Liver (tissue), 9 donors: ENCODE results near the gene TENT4B. TPM values are rescaled to one million over a fixed set of nuclear protein-coding genes. Genes with fewer than 3 reads are reported as not detected.

ENCODE experiments used
- DNase-seq: peaks from one replicate; pipeline ENCODE4 v3.0.0-alpha.2; 2017; ENCODE audit warnings: low spot score
- H3K27ac ChIP-seq, 2 donors: one replicate each; pipeline ENCODE4 v1.7.0; 2013; ENCODE audit warnings: inconsistent platforms in 2 of 2, low read length in 2 of 2, control low read depth in 1 of 2, low read depth in 1 of 2, mild to moderate bottlenecking in 1 of 2
- H3K27me3 ChIP-seq, 4 donors: one replicate each; pipeline versions ENCODE4 v1.6.1 to v1.7.0; 2013; ENCODE audit warnings: low read length in 3 of 4, inconsistent platforms in 1 of 4, mild to moderate bottlenecking in 1 of 4, moderate library complexity in 1 of 4; ENCODE audit not compliant: control insufficient read depth in 4 of 4, insufficient read depth in 4 of 4
- H3K36me3 ChIP-seq, 4 donors: one replicate each; pipeline versions ENCODE4 v1.6.1 to v1.7.0; 2013; ENCODE audit warnings: low read length in 3 of 4, mild to moderate bottlenecking in 3 of 4, low read depth in 1 of 4, moderate library complexity in 1 of 4; ENCODE audit not compliant: control insufficient read depth in 4 of 4, insufficient read depth in 3 of 4
- H3K4me1 ChIP-seq, 4 donors: one replicate each; pipeline versions ENCODE4 v1.6.1 to v1.7.0; 2013; ENCODE audit warnings: low read length in 3 of 4, mild to moderate bottlenecking in 3 of 4, moderate library complexity in 1 of 4; ENCODE audit not compliant: control insufficient read depth in 4 of 4, insufficient read depth in 4 of 4
- H3K4me3 ChIP-seq, 3 donors: one replicate each; pipeline versions ENCODE4 v1.6.1 to v1.7.0; 2013; ENCODE audit warnings: low read length in 3 of 3, control low read depth in 1 of 3, low read depth in 1 of 3, mild to moderate bottlenecking in 1 of 3
- H3K9ac ChIP-seq, 2 donors: one replicate each; pipeline ENCODE4 v1.7.0; 2013; ENCODE audit warnings: low read length in 2 of 2, mild to moderate bottlenecking in 2 of 2, moderate library complexity in 2 of 2, control low read depth in 1 of 2, low read depth in 1 of 2
- H3K9me3 ChIP-seq, 4 donors: one replicate each; pipeline versions ENCODE4 v1.6.1 to v1.7.0; 2013; ENCODE audit warnings: low read length in 3 of 4; ENCODE audit not compliant: control insufficient read depth in 4 of 4
- ATF3 ChIP-seq: IDR thresholded peaks from 2 replicates; pipeline ENCODE4 v1.6.1; 2016; ENCODE audit warnings: antibody characterized with exemption
- CTCF ChIP-seq: fragments of 150-350 bp; IDR thresholded peaks from 2 replicates; pipeline ENCODE4 v1.5.1; 2017; ENCODE audit warnings: improper control_type of control experiment, low read depth, low read length; ENCODE audit not compliant: missing input control
- EGR1 ChIP-seq, 2 donors: IDR thresholded peaks; 2 replicates each; pipeline ENCODE4 v1.6.1; 2016 to 2018; ENCODE audit warnings: antibody characterized with exemption in 2 of 2, low read depth in 2 of 2
- FOXA1 ChIP-seq: IDR thresholded peaks from 2 replicates; pipeline ENCODE4 v1.6.1; 2016; ENCODE audit warnings: antibody characterized with exemption
- GABPA ChIP-seq, 2 donors: IDR thresholded peaks in 1 of 2; conservative IDR thresholded peaks in 1 of 2; 2 replicates each; pipeline ENCODE4 v1.6.1; 2016; ENCODE audit warnings: antibody characterized with exemption in 2 of 2, mild to moderate bottlenecking in 1 of 2, moderate library complexity in 1 of 2
- HNF4A ChIP-seq, 2 donors: conservative IDR thresholded peaks; 2 replicates each; pipeline ENCODE4 v1.6.1; 2016; ENCODE audit warnings: antibody characterized with exemption in 2 of 2, mild to moderate bottlenecking in 2 of 2
- HNF4G ChIP-seq: IDR thresholded peaks from 2 replicates; pipeline ENCODE4 v1.6.1; 2016; ENCODE audit warnings: antibody characterized with exemption
- JUND ChIP-seq, 2 donors: IDR thresholded peaks; 2 replicates each; pipeline ENCODE4 v1.6.1; 2016; ENCODE audit warnings: antibody characterized with exemption in 2 of 2
- MAX ChIP-seq: IDR thresholded peaks from 2 replicates; pipeline ENCODE4 v1.6.1; 2016; ENCODE audit warnings: antibody characterized with exemption
- NR2F2 ChIP-seq: IDR thresholded peaks from 2 replicates; pipeline ENCODE4 v1.6.1; 2016; ENCODE audit warnings: antibody characterized with exemption
- RAD21 ChIP-seq, 2 donors: IDR thresholded peaks; 2 replicates each; pipeline ENCODE4 v1.6.1; 2016; ENCODE audit warnings: antibody characterized with exemption in 2 of 2, mild to moderate bottlenecking in 2 of 2
- REST ChIP-seq: IDR thresholded peaks from 2 replicates; pipeline ENCODE4 v1.6.1; 2016; ENCODE audit warnings: antibody characterized with exemption, mild to moderate bottlenecking
- RXRA ChIP-seq, 2 donors: IDR thresholded peaks; 2 replicates each; pipeline ENCODE4 v1.6.1; 2017 to 2018; ENCODE audit warnings: antibody characterized with exemption in 2 of 2, mild to moderate bottlenecking in 1 of 2
- SP1 ChIP-seq: IDR thresholded peaks from 2 replicates; pipeline ENCODE4 v1.6.1; 2018; ENCODE audit warnings: antibody characterized with exemption, mild to moderate bottlenecking
- TAF1 ChIP-seq: conservative IDR thresholded peaks from 2 replicates; pipeline ENCODE4 v1.6.1; 2016; ENCODE audit warnings: antibody characterized with exemption, mild to moderate bottlenecking
- YY1 ChIP-seq: IDR thresholded peaks from 2 replicates; pipeline ENCODE4 v1.6.1; 2016; ENCODE audit warnings: antibody characterized with exemption, mild to moderate bottlenecking
- WGBS: extraction: QIAGEN DNeasy Blood & Tissue Kit; methylation state at CpG from one replicate; pipeline ENCODE4 v1.1.7; 2013; 5-methylcytosine and 5-hydroxymethylcytosine counted together
- polyA plus RNA-seq, 2 donors: library from polyadenylated mRNA; stranded (reverse) in 1 of 2; unstranded in 1 of 2; fragments of 200-250 nt in 1 of 2; fragments of >200 nt in 1 of 2; fragmentation: Nextera tagmentation in 1 of 2; extraction: Ambion mirVana in 1 of 2; gene quantifications; one replicate each; pipeline versions ENCODE4 v1.2.1 to v1.2.3, GENCODE V29; 2013 to 2015
- total RNA-seq, 2 donors: library from RNA; depleted of rRNA; stranded (reverse); fragments of >200 nt; gene quantifications; one replicate each; pipeline ENCODE4 v1.2.3, GENCODE V29; 2014
- donor health status: healthy.
- donor health status: healthy.
- donor health status: healthy.
- donor health status: healthy.
- donor health status: healthy.

Gene TENT4B
- total and polyA plus RNA-seq, 4 donors, result 4.2 to 10.8 (median 7.9) TPM

GRCh38 chr16:50133214-50133613, 19.9 kb upstream of the TENT4B start:
- H3K4me1 ChIP-seq, result no peaks in the 10 kb centered on the region
- WGBS, result 34% methylated on average over 2 of the region's 2 CpGs
- H3K27ac ChIP-seq, result no peak overlapping the region
- no peak overlapping the region for H3K9ac ChIP-seq
- no peak for DNase-seq
- no peak overlapping the region for H3K4me3 ChIP-seq
- TF ChIP-seq NR2F2 (no peak), GABPA (IDR thresholded peaks at IDR 0.05 in 1 of 2, conservative IDR thresholded peaks at IDR 0.05 in 1 of 2) (no peak), ATF3 (no peak)
- no peaks in the 10 kb centered on the region for H3K36me3 ChIP-seq
- H3K9me3 ChIP-seq, result no peaks in the 10 kb centered on the region
- no peaks in the 10 kb centered on the region for H3K27me3 ChIP-seq

- Histone ChIP-seq H3K36me3 (no peaks in the 10 kb centered on the region), H3K4me1 (no peaks in the 10 kb centered on the region), H3K9ac (no peak overlapping the region), H3K4me3 (no peak overlapping the region), H3K9me3 (no peaks in the 10 kb centered on the region), H3K27me3 (no peaks in the 10 kb centered on the region), H3K27ac (no peak overlapping the region)
- DNase-seq, result no peak
- TF ChIP-seq RXRA (IDR thresholded peaks at IDR 0.05), result no peak
- peak; percentile 25 to 33 for TF ChIP-seq RAD21 (IDR thresholded peaks at IDR 0.05)
Measured at GRCh38 chr16:50136399-50136798, 16.7 kb upstream of the TENT4B start.

GRCh38 chr16:50137268-50137667, 15.8 kb upstream of the TENT4B start:
- TF ChIP-seq SP1, result no peak
- TF ChIP-seq FOXA1, result no peak
- no peak for TF ChIP-seq REST
- no peak for TF ChIP-seq RXRA (IDR thresholded peaks at IDR 0.05)
- no peak for TF ChIP-seq EGR1 (IDR thresholded peaks at IDR 0.05; ENCODE audit: low read depth in 2 of 2)
- H3K9ac ChIP-seq, result no peak overlapping the region
- H3K4me1 ChIP-seq, result no peaks in the 10 kb centered on the region
- DNase-seq, result no peak
- 98% methylated on average over 3 of the region's 3 CpGs for WGBS
- no peaks in the 10 kb centered on the region for H3K36me3 ChIP-seq
- no peaks in the 10 kb centered on the region for H3K9me3 ChIP-seq
- no peak overlapping the region for H3K27ac ChIP-seq
- H3K4me3 ChIP-seq, result no peak overlapping the region
- no peaks in the 10 kb centered on the region for H3K27me3 ChIP-seq

- no peak for TF ChIP-seq GABPA (IDR thresholded peaks at IDR 0.05 in 1 of 2, conservative IDR thresholded peaks at IDR 0.05 in 1 of 2)
- no peak for TF ChIP-seq HNF4A (conservative IDR thresholded peaks at IDR 0.05)
- no peak for TF ChIP-seq FOXA1
- TF ChIP-seq EGR1 (IDR thresholded peaks at IDR 0.05; ENCODE audit: low read depth in 2 of 2), result no peak
- no peak for TF ChIP-seq TAF1
- TF ChIP-seq YY1, result no peak
- TF ChIP-seq HNF4G, result no peak
- TF ChIP-seq RAD21 (IDR thresholded peaks at IDR 0.05), result no peak
- TF ChIP-seq JUND (IDR thresholded peaks at IDR 0.05), result no peak
- TF ChIP-seq ATF3, result no peak
- TF ChIP-seq SP1, result no peak
- no peak for TF ChIP-seq RXRA (IDR thresholded peaks at IDR 0.05)
- TF ChIP-seq MAX, result no peak
- TF ChIP-seq NR2F2, result no peak
- TF ChIP-seq CTCF, result no peak
- Histone ChIP-seq H3K4me1 (no peaks in the 10 kb centered on the region), H3K36me3 (no peaks in the 10 kb centered on the region), H3K4me3 (no peak overlapping the region), H3K27me3 (no peaks in the 10 kb centered on the region), H3K27ac (no peak overlapping the region), H3K9ac (no peak overlapping the region), H3K9me3 (no peaks in the 10 kb centered on the region)
- 95% methylated on average over 1 of the region's 1 CpG for WGBS
- DNase-seq, result no peak
Measured at GRCh38 chr16:50139580-50139979, 13.5 kb upstream of the TENT4B start.
